ENCODE results near the gene TFPI.

TFPI gene

DNA sequence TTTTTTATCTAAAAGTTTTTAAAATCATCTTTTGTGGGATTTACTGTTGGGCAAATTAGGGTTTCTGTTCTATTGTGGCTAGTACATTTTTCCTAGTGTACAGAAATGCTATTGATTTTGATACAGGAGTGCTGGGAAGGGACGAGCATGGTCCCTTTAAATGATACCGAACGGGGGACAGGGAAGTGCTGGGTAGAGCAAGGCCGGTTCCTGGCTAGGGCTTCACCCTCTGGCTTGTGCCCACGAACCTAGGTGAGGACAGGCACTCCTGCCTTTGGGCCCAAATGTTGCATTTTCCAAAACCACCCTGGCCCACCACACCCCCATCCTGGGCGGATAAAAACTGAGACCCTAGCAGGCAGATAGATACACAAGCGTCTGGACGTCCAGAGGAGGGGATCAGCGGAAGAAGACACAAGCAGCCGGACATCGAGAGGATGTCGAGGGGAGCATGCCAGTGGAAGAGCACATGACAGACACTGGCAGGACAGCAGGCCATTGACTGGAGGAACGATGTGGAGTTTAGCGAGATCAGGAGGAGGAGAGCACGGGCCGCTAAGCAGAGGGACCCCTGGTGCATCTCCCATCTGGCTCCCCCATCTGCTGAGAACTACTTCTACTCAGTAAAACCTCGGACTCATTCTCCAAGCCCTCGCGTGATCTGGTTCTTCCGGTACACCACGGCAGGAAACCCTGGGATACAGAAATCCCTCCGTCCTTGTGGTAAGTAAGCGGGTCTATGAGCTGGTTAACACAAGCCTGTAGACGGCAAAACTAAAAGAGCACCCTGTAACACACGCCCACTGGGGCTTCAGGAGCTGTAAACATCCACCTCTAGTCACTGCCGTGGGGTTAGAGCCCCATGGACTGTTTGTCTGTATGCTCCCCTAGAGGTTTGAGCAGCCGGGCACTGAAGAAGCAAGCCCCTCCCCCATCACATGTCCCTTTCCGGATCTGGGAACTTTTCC, 92.7 kb downstream of the TFPI start:
- H3K4me3 ChIP-seq (ENCODE audit: low read depth in 1 of 2, low read length in 2 of 2), result no peak overlapping the region
- no peak for DNase-seq
- no peaks in the 10 kb centered on the region for H3K27me3 ChIP-seq (ENCODE audit: insufficient read depth, low read length, poor library complexity)
- H3K9ac ChIP-seq (ENCODE audit: low read depth, low read length), result no peak overlapping the region
- no peaks in the 10 kb centered on the region for H3K79me2 ChIP-seq (ENCODE audit: insufficient read depth, low read length)
- no peak overlapping the region for H3K27ac ChIP-seq (ENCODE audit: low read length)
- H3K9me3 ChIP-seq (ENCODE audit: insufficient read depth, low read length, severe bottlenecking), result no peaks in the 10 kb centered on the region
- H3K4me2 ChIP-seq (ENCODE audit: insufficient read depth, low read length), result no peak overlapping the region
- no peaks in the 10 kb centered on the region for H4K20me1 ChIP-seq (ENCODE audit: insufficient read depth, low read length)
- no peak overlapping the region for H2AFZ ChIP-seq (ENCODE audit: low read depth, low read length)
- ATAC-seq (ENCODE audit: insufficient read depth, low read depth), result no peak
- no peaks in the 10 kb centered on the region for H3K36me3 ChIP-seq (ENCODE audit: insufficient read depth, low read length)
- no peak for TF ChIP-seq EZH2 (IDR thresholded peaks at IDR 0.05; ENCODE audit: borderline replicate concordance, low read depth, low read length, severe bottlenecking)
- TF ChIP-seq, protein P1, sequence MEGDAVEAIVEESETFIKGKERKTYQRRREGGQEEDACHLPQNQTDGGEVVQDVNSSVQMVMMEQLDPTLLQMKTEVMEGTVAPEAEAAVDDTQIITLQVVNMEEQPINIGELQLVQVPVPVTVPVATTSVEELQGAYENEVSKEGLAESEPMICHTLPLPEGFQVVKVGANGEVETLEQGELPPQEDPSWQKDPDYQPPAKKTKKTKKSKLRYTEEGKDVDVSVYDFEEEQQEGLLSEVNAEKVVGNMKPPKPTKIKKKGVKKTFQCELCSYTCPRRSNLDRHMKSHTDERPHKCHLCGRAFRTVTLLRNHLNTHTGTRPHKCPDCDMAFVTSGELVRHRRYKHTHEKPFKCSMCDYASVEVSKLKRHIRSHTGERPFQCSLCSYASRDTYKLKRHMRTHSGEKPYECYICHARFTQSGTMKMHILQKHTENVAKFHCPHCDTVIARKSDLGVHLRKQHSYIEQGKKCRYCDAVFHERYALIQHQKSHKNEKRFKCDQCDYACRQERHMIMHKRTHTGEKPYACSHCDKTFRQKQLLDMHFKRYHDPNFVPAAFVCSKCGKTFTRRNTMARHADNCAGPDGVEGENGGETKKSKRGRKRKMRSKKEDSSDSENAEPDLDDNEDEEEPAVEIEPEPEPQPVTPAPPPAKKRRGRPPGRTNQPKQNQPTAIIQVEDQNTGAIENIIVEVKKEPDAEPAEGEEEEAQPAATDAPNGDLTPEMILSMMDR (IDR thresholded peaks at IDR 0.05; ENCODE audit: borderline replicate concordance, extremely low read depth, low read length, poor library complexity, severe bottlenecking), result no peak
- no peaks in the 10 kb centered on the region for H3K4me1 ChIP-seq (ENCODE audit: insufficient read depth, low read length)

- H3K4me1 ChIP-seq (ENCODE audit: insufficient read depth, low read length), result no peaks in the 10 kb centered on the region
- no peak overlapping the region for H3K4me2 ChIP-seq (ENCODE audit: insufficient read depth, low read length)
- H3K36me3 ChIP-seq (ENCODE audit: insufficient read depth, low read length), result no peaks in the 10 kb centered on the region
- H4K20me1 ChIP-seq (ENCODE audit: insufficient read depth, low read length), result no peaks in the 10 kb centered on the region
- TF ChIP-seq, protein P1 (IDR thresholded peaks at IDR 0.05; ENCODE audit: borderline replicate concordance, extremely low read depth, low read length, poor library complexity, severe bottlenecking), result no peak
- TF ChIP-seq EZH2 (IDR thresholded peaks at IDR 0.05; ENCODE audit: borderline replicate concordance, low read depth, low read length, severe bottlenecking), result no peak
- no peak overlapping the region for H3K27ac ChIP-seq (ENCODE audit: low read length)
- no peak for ATAC-seq (ENCODE audit: insufficient read depth, low read depth)
- H3K79me2 ChIP-seq (ENCODE audit: insufficient read depth, low read length), result no peaks in the 10 kb centered on the region
- H3K4me3 ChIP-seq (ENCODE audit: low read depth in 1 of 2, low read length in 2 of 2), result no peak overlapping the region
- DNase-seq, result no peak
- no peaks in the 10 kb centered on the region for H3K9me3 ChIP-seq (ENCODE audit: insufficient read depth, low read length, severe bottlenecking)
- H2AFZ ChIP-seq (ENCODE audit: low read depth, low read length), result no peak overlapping the region
- no peak overlapping the region for H3K9ac ChIP-seq (ENCODE audit: low read depth, low read length)
- H3K27me3 ChIP-seq (ENCODE audit: insufficient read depth, low read length, poor library complexity), result no peaks in the 10 kb centered on the region
Observed at GRCh38 chr2:187459256-187459655, 95.0 kb downstream of the TFPI start.

DNA sequence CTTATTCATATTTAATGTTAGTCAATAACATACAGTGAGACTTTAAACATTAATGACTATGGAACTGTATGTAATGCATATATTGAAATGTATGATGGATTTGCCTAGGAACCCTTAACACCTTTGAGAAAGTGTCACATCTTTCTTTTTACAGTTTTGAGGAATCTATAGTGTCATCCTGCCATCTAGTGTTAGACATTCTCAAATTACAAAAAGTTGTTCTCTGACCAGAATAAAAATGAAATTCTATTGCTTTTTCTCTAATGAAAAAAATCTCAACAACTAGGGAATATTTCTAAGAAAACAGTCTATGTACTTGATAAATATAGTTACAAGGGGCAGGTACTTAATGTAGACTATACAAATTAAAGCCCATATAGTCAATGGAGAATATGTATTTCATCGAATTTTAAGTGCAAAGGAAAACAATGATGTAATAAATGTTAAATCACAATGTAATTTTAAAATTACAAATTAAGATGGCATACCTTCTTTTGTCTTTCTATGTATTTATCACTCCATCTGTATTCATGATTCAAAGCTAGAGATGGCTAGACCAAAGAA, 101.1 kb downstream of the TFPI start:
- Histone ChIP-seq H4K20me1 (ENCODE audit: insufficient read depth, low read length) (no peaks in the 10 kb centered on the region), H3K36me3 (ENCODE audit: insufficient read depth, low read length) (no peaks in the 10 kb centered on the region), H2AFZ (ENCODE audit: low read depth, low read length) (no peak overlapping the region), H3K4me1 (ENCODE audit: insufficient read depth, low read length) (peaks cover 6% of the 10 kb centered on the region; the same call in 1 of the 2 replicates), H3K27ac (ENCODE audit: low read length) (no peak overlapping the region), H3K27me3 (ENCODE audit: insufficient read depth, low read length, poor library complexity) (no peaks in the 10 kb centered on the region), H3K4me2 (ENCODE audit: insufficient read depth, low read length) (no peak overlapping the region), H3K9ac (ENCODE audit: low read depth, low read length) (no peak overlapping the region), H3K9me3 (ENCODE audit: insufficient read depth, low read length, severe bottlenecking) (no peaks in the 10 kb centered on the region), H3K79me2 (ENCODE audit: insufficient read depth, low read length) (no peaks in the 10 kb centered on the region), H3K4me3 (ENCODE audit: low read depth in 1 of 2, low read length in 2 of 2) (no peak overlapping the region)
- ATAC-seq (ENCODE audit: insufficient read depth, low read depth) (no peak), DNase-seq (no peak)
- TF ChIP-seq, protein P1 (IDR thresholded peaks at IDR 0.05; ENCODE audit: borderline replicate concordance, extremely low read depth, low read length, poor library complexity, severe bottlenecking), result peak; percentile 37
- TF ChIP-seq EZH2 (IDR thresholded peaks at IDR 0.05; ENCODE audit: borderline replicate concordance, low read depth, low read length, severe bottlenecking), result no peak

Measured in DND-41 (cell line).